H9 (cell line): ENCODE measurements around the gene ZFP92. TPM values are rescaled to one million over a fixed set of nuclear protein-coding genes. Genes with fewer than 3 reads are reported as not detected.

Source experiments
- DNase-seq: peaks from one replicate; pipeline ENCODE4 v3.0.0-alpha.2; 2017
- H2AFZ ChIP-seq: one replicate; pipeline ENCODE4 v1.6.1; 2013; ENCODE audit warnings: mild to moderate bottlenecking, low read length, control low read depth, moderate library complexity
- H2AK5ac ChIP-seq: 2 replicates; pipeline ENCODE4 v1.6.1; 2013; ENCODE audit warnings: low read length, control low read depth, mixed read lengths; ENCODE audit not compliant: insufficient read length
- H2BK120ac ChIP-seq: one replicate; pipeline ENCODE4 v1.6.1; 2013; ENCODE audit warnings: low read depth, mild to moderate bottlenecking, low read length, control low read depth, inconsistent platforms; ENCODE audit not compliant: poor library complexity, severe bottlenecking
- H2BK12ac ChIP-seq: 2 replicates; pipeline ENCODE4 v1.6.1; 2013; ENCODE audit warnings: low read length, control low read depth, mixed read lengths, low read depth; ENCODE audit not compliant: insufficient read length
- H2BK15ac ChIP-seq: 2 replicates; pipeline ENCODE4 v1.6.1; 2013; ENCODE audit warnings: low read depth, low read length, control low read depth
- H2BK20ac ChIP-seq: one replicate; pipeline ENCODE4 v1.6.1; 2013; ENCODE audit warnings: low read depth, mild to moderate bottlenecking, low read length, control low read depth, inconsistent platforms; ENCODE audit not compliant: poor library complexity, severe bottlenecking
- H2BK5ac ChIP-seq: 2 replicates; pipeline ENCODE4 v1.6.1; 2013; ENCODE audit warnings: low read length, control low read depth, mixed read lengths; ENCODE audit not compliant: insufficient read length
- H3K14ac ChIP-seq: 2 replicates; pipeline ENCODE4 v1.6.1; 2013; ENCODE audit warnings: low read length, control low read depth; ENCODE audit not compliant: insufficient read depth
- H3K18ac ChIP-seq: 2 replicates; pipeline ENCODE4 v1.6.1; 2013; ENCODE audit warnings: low read depth, mild to moderate bottlenecking, mixed read lengths, low read length, control low read depth; ENCODE audit not compliant: insufficient read length
- H3K23ac ChIP-seq: 2 replicates; pipeline ENCODE4 v1.6.1; 2013; ENCODE audit warnings: low read length, control low read depth, mixed read lengths, low read depth; ENCODE audit not compliant: insufficient read length
- H3K23me2 ChIP-seq: 2 replicates; pipeline ENCODE4 v1.6.1; 2013; ENCODE audit warnings: low read depth, mild to moderate bottlenecking, mixed read lengths, low read length, control low read depth; ENCODE audit not compliant: insufficient read length, poor library complexity, severe bottlenecking
- H3K27ac ChIP-seq: 2 replicates; pipeline ENCODE4 v1.5.1; 2013; ENCODE audit warnings: low read length, control low read depth, mixed read lengths, low read depth; ENCODE audit not compliant: insufficient read length
- H3K27me3 ChIP-seq: 2 replicates; pipeline ENCODE4 v1.6.1; 2013; ENCODE audit warnings: low read length, control low read depth, inconsistent platforms; ENCODE audit not compliant: insufficient read depth
- H3K4ac ChIP-seq: 2 replicates; pipeline ENCODE4 v1.6.1; 2013; ENCODE audit warnings: low read depth, mild to moderate bottlenecking, control low read depth, inconsistent platforms, low read length, moderate library complexity
- H3K4me1 ChIP-seq: 2 replicates; pipeline ENCODE4 v1.6.1; 2013; ENCODE audit warnings: low read length, control low read depth, inconsistent platforms; ENCODE audit not compliant: insufficient read depth
- H3K4me2 ChIP-seq: 2 replicates; pipeline ENCODE4 v1.6.1; 2013; ENCODE audit warnings: low read length, control low read depth, mixed read lengths; ENCODE audit not compliant: insufficient read length, insufficient read depth
- H3K56ac ChIP-seq: 2 replicates; pipeline ENCODE4 v1.6.1; 2013; ENCODE audit warnings: low read depth, mild to moderate bottlenecking, mixed read lengths, low read length, control low read depth; ENCODE audit not compliant: insufficient read length
- H3K79me1 ChIP-seq: 2 replicates; pipeline ENCODE4 v1.6.1; 2013; ENCODE audit warnings: low read depth, mild to moderate bottlenecking, moderate library complexity, low read length, control low read depth, inconsistent platforms; ENCODE audit not compliant: insufficient read depth, poor library complexity, severe bottlenecking
- H3K79me2 ChIP-seq: 2 replicates; pipeline ENCODE4 v1.6.1; 2013; ENCODE audit warnings: low read length, control low read depth, inconsistent platforms; ENCODE audit not compliant: insufficient read depth
- H3K9ac ChIP-seq: 2 replicates; pipeline ENCODE4 v1.6.1; 2013; ENCODE audit warnings: low read length, control low read depth, mixed read lengths; ENCODE audit not compliant: insufficient read length; ENCODE audit errors: extremely low read depth
- H3K9me3 ChIP-seq: one replicate; pipeline ENCODE4 v1.6.1; 2013; ENCODE audit warnings: low read depth, low read length, inconsistent platforms; ENCODE audit not compliant: control insufficient read depth
- H3T11ph ChIP-seq: one replicate; pipeline ENCODE4 v1.6.1; 2013; ENCODE audit warnings: mild to moderate bottlenecking, low read length, control low read depth, inconsistent platforms
- H4K20me1 ChIP-seq: one replicate; pipeline ENCODE4 v1.6.1; 2013; ENCODE audit not compliant: control insufficient read depth, insufficient read length, insufficient read depth
- H4K5ac ChIP-seq: 2 replicates; pipeline ENCODE4 v1.6.1; 2013; ENCODE audit warnings: low read depth, mild to moderate bottlenecking, mixed read lengths, low read length, control low read depth; ENCODE audit not compliant: insufficient read length
- H4K8ac ChIP-seq: replicated peaks from 2 replicates; pipeline ENCODE4 v1.6.1; 2013; ENCODE audit warnings: low read length, control low read depth, mixed read lengths, low read depth; ENCODE audit not compliant: insufficient read length
- H4K91ac ChIP-seq: 2 replicates; pipeline ENCODE4 v1.6.1; 2013; ENCODE audit warnings: low read depth, mild to moderate bottlenecking, moderate library complexity, mixed read lengths, low read length, control low read depth; ENCODE audit not compliant: insufficient read length
- H3K27ac Mint-ChIP-seq, 3 experiments: 2 replicates in 2 of 3; 3 replicates in 1 of 3; pipeline ENCODE4 v1.8.0; 2020 to 2021; ENCODE audit warnings: mixed read lengths in 3 of 3, mild to moderate bottlenecking in 1 of 3, moderate library complexity in 1 of 3
- H3K27me3 Mint-ChIP-seq: 2 replicates; pipeline ENCODE4 v1.8.0; 2021; ENCODE audit warnings: low read depth, mild to moderate bottlenecking, moderate library complexity, mixed read lengths
- H3K36me3 Mint-ChIP-seq, 3 experiments: 2 replicates in 2 of 3; 3 replicates in 1 of 3; pipeline ENCODE4 v1.8.0; 2020 to 2021; ENCODE audit warnings: low read depth in 3 of 3, mixed read lengths in 3 of 3; ENCODE audit not compliant: insufficient read depth in 1 of 3
- H3K4me1 Mint-ChIP-seq, 2 experiments: 2 replicates each; pipeline ENCODE4 v1.8.0; 2020; ENCODE audit warnings: mixed read lengths in 2 of 2
- H3K4me3 Mint-ChIP-seq, 2 experiments: 2 replicates in 1 of 2; 3 replicates in 1 of 2; pipeline ENCODE4 v1.8.0; 2020 to 2021; ENCODE audit warnings: mild to moderate bottlenecking in 2 of 2, mixed read lengths in 2 of 2, moderate library complexity in 1 of 2
- H3K9me3 Mint-ChIP-seq, 2 experiments: 2 replicates in 1 of 2; 3 replicates in 1 of 2; pipeline ENCODE4 v1.8.0; 2020; ENCODE audit warnings: mild to moderate bottlenecking in 2 of 2, mixed read lengths in 2 of 2, moderate library complexity in 1 of 2
- WGBS: extraction: QIAGEN DNeasy Blood & Tissue Kit; methylation state at CpG from one replicate; pipeline ENCODE4 v1.1.7; 2013; ENCODE audit warnings: missing lambda C conversion rate, low lambda C conversion rate, mixed read lengths; ENCODE audit not compliant: insufficient read length; ENCODE audit errors: extremely low coverage; 5-methylcytosine and 5-hydroxymethylcytosine counted together
- total RNA-seq: library from RNA; stranded (reverse); gene quantifications from 2 replicates; pipeline ENCODE4 v1.2.1, GENCODE V29; 2021
- TF ChIP-seq, protein P1 (sequence below): fragments of 200-600 bp; sonication (generic); conservative IDR thresholded peaks from 3 replicates; pipeline ENCODE4 v1.8.0; 2021; ENCODE audit warnings: antibody characterized with exemption, mild to moderate bottlenecking

Gene ZFP92
- total RNA-seq, 1 experiment from 2014 or later = 0.68 TPM

DNA sequence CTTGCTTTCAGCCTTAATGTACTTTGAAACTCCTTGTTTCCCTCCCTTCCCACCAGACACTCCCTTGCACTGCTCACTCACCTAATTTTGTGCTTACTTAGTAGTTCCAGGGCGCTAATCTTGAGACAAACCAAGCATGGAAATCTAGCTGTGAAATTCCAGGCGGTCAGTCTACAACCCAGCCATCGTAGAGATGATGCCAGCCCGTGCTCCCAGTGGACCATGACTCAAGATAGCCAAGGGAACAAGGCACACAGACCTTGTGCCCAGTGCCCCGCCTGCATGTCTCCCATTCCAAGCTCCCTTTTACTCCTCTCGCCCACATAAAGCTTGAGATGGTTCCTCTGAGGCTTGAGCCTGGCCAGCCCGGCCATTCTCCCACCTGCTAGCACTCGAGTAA is 23.5 kb downstream of the ZFP92 start:
- Histone ChIP-seq H2BK120ac (no peak overlapping the region), H2BK5ac (no peak overlapping the region), H2BK15ac (no peak overlapping the region), H3K56ac (no peak overlapping the region), H3K9ac (no peak overlapping the region), H4K8ac (no peak overlapping the region), H3K18ac (no peak overlapping the region), H4K20me1 (no peaks in the 10 kb centered on the region), H3K14ac (no peak overlapping the region), H3K23ac (no peak overlapping the region), H2AK5ac (no peak overlapping the region), H3K9me3 (peaks cover 60% of the 10 kb centered on the region), H3K79me2 (no peaks in the 10 kb centered on the region), H2BK12ac (no peak overlapping the region), H2AFZ (no peak overlapping the region), H2BK20ac (no peak overlapping the region), H3K4me1 (no peaks in the 10 kb centered on the region), H3K23me2 (no peaks in the 10 kb centered on the region), H3K27ac (no peak overlapping the region), H4K91ac (no peak overlapping the region), H3K27me3 (peaks cover 2% of the 10 kb centered on the region; the same call in 1 of the 2 replicates), H3T11ph (no peak overlapping the region), H3K4ac (no peak overlapping the region), H4K5ac (no peak overlapping the region), H3K79me1 (no peaks in the 10 kb centered on the region), H3K4me2 (no peak overlapping the region)
- H3K4me3 Mint-ChIP-seq = no peak overlapping the region
- DNase-seq = no peak
- H3K4me1 Mint-ChIP-seq = no peaks in the 10 kb centered on the region
- peaks cover 0 to 7% (median 1%) of the 10 kb centered on the region in 3 experiments; a peak in 3 of 7 replicates for H3K36me3 Mint-ChIP-seq
- TF ChIP-seq, protein P1, sequence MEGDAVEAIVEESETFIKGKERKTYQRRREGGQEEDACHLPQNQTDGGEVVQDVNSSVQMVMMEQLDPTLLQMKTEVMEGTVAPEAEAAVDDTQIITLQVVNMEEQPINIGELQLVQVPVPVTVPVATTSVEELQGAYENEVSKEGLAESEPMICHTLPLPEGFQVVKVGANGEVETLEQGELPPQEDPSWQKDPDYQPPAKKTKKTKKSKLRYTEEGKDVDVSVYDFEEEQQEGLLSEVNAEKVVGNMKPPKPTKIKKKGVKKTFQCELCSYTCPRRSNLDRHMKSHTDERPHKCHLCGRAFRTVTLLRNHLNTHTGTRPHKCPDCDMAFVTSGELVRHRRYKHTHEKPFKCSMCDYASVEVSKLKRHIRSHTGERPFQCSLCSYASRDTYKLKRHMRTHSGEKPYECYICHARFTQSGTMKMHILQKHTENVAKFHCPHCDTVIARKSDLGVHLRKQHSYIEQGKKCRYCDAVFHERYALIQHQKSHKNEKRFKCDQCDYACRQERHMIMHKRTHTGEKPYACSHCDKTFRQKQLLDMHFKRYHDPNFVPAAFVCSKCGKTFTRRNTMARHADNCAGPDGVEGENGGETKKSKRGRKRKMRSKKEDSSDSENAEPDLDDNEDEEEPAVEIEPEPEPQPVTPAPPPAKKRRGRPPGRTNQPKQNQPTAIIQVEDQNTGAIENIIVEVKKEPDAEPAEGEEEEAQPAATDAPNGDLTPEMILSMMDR = no peak
- H3K27me3 Mint-ChIP-seq = peaks cover 11% of the 10 kb centered on the region
- no peak overlapping the region for H3K27ac Mint-ChIP-seq
- peaks cover 71 to 86% of the 10 kb centered on the region in 2 experiments for H3K9me3 Mint-ChIP-seq
- no CpG with 5 or more reads among the region's 8 CpGs for WGBS
